ENCODE measurements around the gene SYNGR4. TPM values are rescaled to one million over a fixed set of nuclear protein-coding genes. Genes with fewer than 3 reads are reported as not detected.

SYNGR4 gene
- total and polyA plus RNA-seq, 8 donors: 0.19 to 16.4 (median 0.61) TPM; not detected in 2

DNA sequence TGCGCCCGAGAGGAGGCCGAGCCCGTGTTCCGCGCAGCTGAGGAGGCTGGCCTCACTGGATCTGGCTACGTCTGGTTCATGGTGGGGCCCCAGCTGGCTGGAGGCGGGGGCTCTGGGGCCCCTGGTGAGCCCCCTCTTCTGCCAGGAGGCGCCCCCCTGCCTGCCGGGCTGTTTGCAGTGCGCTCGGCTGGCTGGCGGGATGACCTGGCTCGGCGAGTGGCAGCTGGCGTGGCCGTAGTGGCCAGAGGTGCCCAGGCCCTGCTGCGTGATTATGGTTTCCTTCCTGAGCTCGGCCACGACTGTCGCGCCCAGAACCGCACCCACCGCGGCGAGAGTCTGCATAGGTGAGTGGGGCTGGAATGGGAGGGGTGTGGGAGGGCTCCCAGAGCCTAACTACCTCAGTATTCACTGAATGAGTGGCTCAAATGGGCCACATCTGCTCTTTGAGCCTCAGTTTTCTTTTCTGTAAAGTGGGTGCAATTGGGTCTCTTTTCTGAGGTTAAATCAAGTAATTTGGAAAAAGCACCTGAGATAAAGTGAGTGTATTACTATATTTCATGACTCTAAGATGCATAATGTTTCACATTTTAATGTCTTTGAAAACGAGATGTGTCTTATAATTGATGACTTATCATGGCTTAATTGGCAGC lies 41.0 kb downstream of the SYNGR4 start:
- ATAC-seq: no peak
- no peaks in the 10 kb centered on the region for H3K4me1 ChIP-seq
- FAIRE-seq: no peak
- no peaks in the 10 kb centered on the region for H3K9me3 ChIP-seq
- H3K4me3 ChIP-seq: no peak overlapping the region
- intact Hi-C loops (cut with DNase I): no loop called here
- H3K27me3 ChIP-seq: peaks cover 0 to 5% (median 0%) of the 10 kb centered on the region in 4 donors
- TF ChIP-seq, protein P1, sequence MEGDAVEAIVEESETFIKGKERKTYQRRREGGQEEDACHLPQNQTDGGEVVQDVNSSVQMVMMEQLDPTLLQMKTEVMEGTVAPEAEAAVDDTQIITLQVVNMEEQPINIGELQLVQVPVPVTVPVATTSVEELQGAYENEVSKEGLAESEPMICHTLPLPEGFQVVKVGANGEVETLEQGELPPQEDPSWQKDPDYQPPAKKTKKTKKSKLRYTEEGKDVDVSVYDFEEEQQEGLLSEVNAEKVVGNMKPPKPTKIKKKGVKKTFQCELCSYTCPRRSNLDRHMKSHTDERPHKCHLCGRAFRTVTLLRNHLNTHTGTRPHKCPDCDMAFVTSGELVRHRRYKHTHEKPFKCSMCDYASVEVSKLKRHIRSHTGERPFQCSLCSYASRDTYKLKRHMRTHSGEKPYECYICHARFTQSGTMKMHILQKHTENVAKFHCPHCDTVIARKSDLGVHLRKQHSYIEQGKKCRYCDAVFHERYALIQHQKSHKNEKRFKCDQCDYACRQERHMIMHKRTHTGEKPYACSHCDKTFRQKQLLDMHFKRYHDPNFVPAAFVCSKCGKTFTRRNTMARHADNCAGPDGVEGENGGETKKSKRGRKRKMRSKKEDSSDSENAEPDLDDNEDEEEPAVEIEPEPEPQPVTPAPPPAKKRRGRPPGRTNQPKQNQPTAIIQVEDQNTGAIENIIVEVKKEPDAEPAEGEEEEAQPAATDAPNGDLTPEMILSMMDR (IDR thresholded peaks at IDR 0.05): no peak
- peak in 1 of 6 donors; percentile 17 for DNase-seq
- H3K27ac ChIP-seq: no peak overlapping the region
- H3K36me3 ChIP-seq: no peaks in the 10 kb centered on the region
- WGBS, 2 donors: 81 to 90% methylated on average over 21 to 27 of the region's 27 CpGs

DNA sequence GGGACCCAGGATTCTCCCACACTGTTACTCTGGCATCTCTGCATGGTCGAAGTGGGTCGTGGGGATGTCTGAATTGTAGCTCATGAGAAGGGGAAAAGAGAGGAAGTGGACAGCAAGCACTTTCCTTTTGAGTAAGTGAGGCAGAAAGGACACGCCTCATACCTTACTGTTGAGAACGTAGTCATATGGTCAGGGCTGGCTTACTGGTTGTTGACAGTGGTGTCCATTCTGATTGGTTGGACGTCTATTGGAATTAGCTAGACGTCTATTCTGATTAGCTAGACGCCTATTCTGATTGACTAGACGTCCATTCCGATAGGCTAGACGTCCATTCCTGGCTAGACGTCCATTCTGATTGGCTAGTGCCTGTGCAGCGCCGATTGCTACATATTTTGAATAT lies 41.7 kb downstream of the SYNGR4 start:
- no peaks in the 10 kb centered on the region for H3K4me1 ChIP-seq
- no peak overlapping the region for H3K4me3 ChIP-seq
- H3K27me3 ChIP-seq: peaks cover 0 to 5% (median 0%) of the 10 kb centered on the region in 4 donors
- H3K27ac ChIP-seq: no peak overlapping the region
- intact Hi-C loops (cut with DNase I): no loop called here
- no peaks in the 10 kb centered on the region for H3K36me3 ChIP-seq
- no peak for FAIRE-seq
- no peaks in the 10 kb centered on the region for H3K9me3 ChIP-seq
- no peak for ATAC-seq
- 62 to 71% methylated on average over 13 of the region's 13 CpGs for WGBS, 2 donors
- TF ChIP-seq, protein P1 (IDR thresholded peaks at IDR 0.05): no peak
- no peak for DNase-seq

DNA sequence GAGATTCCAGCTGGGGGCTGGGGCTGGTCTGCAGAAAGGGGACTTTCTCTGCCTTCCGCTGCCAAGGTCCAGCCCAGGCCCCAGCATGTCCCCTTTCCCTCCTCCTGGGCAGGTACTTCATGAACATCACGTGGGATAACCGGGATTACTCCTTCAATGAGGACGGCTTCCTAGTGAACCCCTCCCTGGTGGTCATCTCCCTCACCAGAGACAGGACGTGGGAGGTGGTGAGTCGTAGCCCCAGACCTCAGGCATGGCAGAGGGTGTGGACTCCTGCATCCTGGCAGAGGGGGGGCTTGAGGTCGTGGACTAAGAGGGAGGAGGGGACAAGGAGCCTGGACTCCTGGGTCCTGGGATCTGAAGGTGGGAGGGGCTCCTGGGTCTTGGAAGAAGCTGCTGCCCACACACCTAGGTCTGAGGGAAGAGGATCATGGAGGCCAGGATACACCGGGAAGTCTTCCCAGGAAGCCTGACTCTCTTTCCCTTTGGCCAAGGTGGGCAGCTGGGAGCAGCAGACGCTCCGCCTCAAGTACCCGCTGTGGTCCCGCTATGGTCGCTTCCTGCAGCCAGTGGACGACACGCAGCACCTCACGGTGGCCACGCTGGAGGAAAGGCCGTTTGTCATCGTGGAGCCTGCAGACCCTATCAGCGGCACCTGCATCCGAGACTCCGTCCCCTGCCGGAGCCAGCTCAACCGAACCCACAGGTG lies 49.9 kb downstream of the SYNGR4 start:
- no peaks in the 10 kb centered on the region for H3K9me3 ChIP-seq
- FAIRE-seq (no peak), DNase-seq (peak in 3 of 6 donors; percentile 28 to 70 (median 40)), ATAC-seq (peak; percentile 9 to 37 (median 20))
- no peaks in the 10 kb centered on the region for H3K36me3 ChIP-seq
- H3K27me3 ChIP-seq: no peaks in the 10 kb centered on the region
- peak overlapping the region in 2 of 4 donors; percentile 24 to 47 for H3K27ac ChIP-seq
- 45 to 50% methylated on average over 24 of the region's 24 CpGs for WGBS, 2 donors
- peak overlapping the region in 3 of 4 donors; percentile 15 to 33 (median 25) for H3K4me3 ChIP-seq
- TF ChIP-seq, protein P1 (IDR thresholded peaks at IDR 0.05): no peak
- intact Hi-C loops (cut with DNase I): no loop called here
- H3K4me1 ChIP-seq: no peaks in the 10 kb centered on the region

DNA sequence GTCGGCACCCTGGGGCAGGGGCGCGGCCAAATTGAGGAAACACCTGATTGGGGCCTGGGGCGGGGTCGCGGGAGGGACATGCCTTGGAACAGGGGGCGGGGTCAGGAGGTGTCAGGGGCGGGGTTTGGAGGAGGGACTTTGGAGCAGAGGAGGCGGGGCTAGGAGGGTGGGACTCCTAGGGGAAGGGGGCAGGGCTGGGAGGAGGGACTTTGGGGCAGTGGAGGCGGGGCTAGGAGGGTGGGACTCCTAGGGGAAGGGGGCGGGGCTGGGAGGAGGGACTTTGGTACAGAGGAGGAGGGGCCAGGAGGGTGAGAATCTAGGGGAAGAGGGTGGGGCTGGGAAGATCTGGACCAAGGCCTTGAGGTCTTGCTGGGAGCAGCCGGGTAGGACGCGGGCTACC lies 51.2 kb downstream of the SYNGR4 start:
- Histone ChIP-seq H3K4me3 (peak overlapping the region in 2 of 4 donors; percentile 25 to 33), H3K4me1 (no peaks in the 10 kb centered on the region), H3K9me3 (no peaks in the 10 kb centered on the region), H3K36me3 (no peaks in the 10 kb centered on the region), H3K27me3 (no peaks in the 10 kb centered on the region), H3K27ac (no peak overlapping the region)
- intact Hi-C loops (cut with DNase I): no loop called here
- DNase-seq (peak; percentile 62 to 89 (median 80)), ATAC-seq (peak; percentile 67 to 89 (median 80)), FAIRE-seq (no peak)
- 10 to 18% methylated on average over 10 to 14 of the region's 14 CpGs for WGBS, 2 donors
- TF ChIP-seq, protein P1 (IDR thresholded peaks at IDR 0.05): no peak

DNA sequence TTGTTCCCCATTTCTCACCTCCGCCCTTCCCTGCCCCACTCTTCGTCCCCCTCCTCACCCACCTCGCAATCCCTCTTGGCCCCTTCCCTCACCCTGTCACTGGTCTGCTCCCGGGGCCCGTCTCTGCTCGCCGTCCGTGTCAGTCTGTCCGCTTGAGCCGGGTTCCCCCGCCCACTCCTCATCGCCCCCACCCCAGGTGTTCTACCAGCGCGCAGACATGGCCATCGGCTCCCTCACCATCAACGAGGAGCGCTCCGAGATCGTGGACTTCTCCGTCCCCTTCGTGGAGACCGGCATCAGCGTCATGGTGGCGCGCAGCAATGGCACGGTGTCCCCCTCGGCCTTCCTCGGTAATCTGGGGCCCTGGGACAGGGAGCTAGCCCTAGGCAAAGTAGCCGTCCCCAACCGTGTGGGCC lies 51.6 kb downstream of the SYNGR4 start:
- WGBS, 2 donors: 41% methylated on average over 28 to 30 of the region's 30 CpGs

More for the DNA sequence above, 51.6 kb downstream of the SYNGR4 start:
- Histone ChIP-seq H3K27me3 (no peaks in the 10 kb centered on the region), H3K4me1 (no peaks in the 10 kb centered on the region), H3K4me3 (no peak overlapping the region), H3K27ac (no peak overlapping the region), H3K36me3 (no peaks in the 10 kb centered on the region), H3K9me3 (no peaks in the 10 kb centered on the region)
- intact Hi-C loops (cut with DNase I): no loop called here
- ATAC-seq (no peak), DNase-seq (peak in 2 of 6 donors; percentile 29 to 66), FAIRE-seq (no peak)
- TF ChIP-seq, protein P1 (IDR thresholded peaks at IDR 0.05): no peak

All from pancreas (tissue), 10 donors.